ENCODE results near the gene RRN3.
"Not testable (repeated sequence)": the region's sequence is repeated elsewhere in the genome, so short reads cannot be mapped to it uniquely, and the experiment has no call there.

RRN3 gene

DNA sequence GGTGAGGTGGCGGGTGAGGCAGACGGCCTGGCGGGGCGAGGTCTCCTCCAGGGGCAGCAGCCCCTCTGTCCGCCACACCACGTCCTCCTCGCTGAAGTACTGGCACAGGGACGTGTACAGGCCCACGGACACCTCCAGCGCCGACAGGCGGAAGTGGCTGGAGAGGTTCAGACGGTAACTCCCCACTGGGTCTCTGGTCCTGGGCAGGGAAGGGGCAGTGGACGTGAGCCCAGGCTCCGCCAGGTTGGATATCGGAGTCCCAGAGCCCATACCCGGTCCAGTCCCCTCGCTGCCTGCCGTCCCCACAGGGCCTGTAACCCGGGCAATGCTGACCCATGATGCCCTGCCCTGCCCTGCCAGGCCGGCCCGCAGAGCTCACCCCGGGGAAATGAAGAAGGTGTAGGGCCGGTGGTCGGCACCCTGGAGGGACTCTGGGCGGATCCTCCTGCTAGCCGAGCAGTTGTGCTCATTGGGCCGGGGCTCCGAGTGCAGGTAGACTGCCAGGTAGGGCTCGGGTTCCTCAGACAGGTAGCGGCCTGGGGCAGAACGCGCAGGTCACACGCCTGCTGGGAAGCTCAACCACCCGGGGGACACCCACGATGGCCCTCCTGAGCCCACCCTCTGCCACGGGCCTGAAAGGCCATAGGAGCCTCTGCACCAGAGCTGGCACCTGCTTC, 36.3 kb upstream of the RRN3 start:
- DNase-seq (ENCODE audit: low read depth); H3K4me3 ChIP-seq (ENCODE audit: control insufficient read depth, low read depth, low read length): not testable (repeated sequence)

GRCh38 chr16:15127641-15128425, 33.8 kb upstream of the RRN3 start:
- H3K4me3 ChIP-seq (ENCODE audit: control insufficient read depth, low read depth, low read length); DNase-seq (ENCODE audit: low read depth): not testable (repeated sequence)

- peak; percentile 2 for DNase-seq (ENCODE audit: low read depth)
- not testable (repeated sequence) for H3K4me3 ChIP-seq (ENCODE audit: control insufficient read depth, low read depth, low read length)
These were observed 6.4 kb upstream of the RRN3 start for GRCh38 chr16:15100372-15100987.

- not testable (repeated sequence) for H3K4me3 ChIP-seq (ENCODE audit: control insufficient read depth, low read depth, low read length); DNase-seq (ENCODE audit: low read depth)
These were observed 5.4 kb upstream of the RRN3 start for GRCh38 chr16:15099366-15099909.

GRCh38 chr16:15096583-15096972, 2.5 kb upstream of the RRN3 start:
- DNase-seq (ENCODE audit: low read depth), result not testable (repeated sequence)

GRCh38 chr16:15093571-15093954, 509 bp downstream of the RRN3 start:
- peak overlapping the region; percentile 82 for H3K4me3 ChIP-seq (ENCODE audit: control insufficient read depth, low read depth, low read length)
- DNase-seq (ENCODE audit: low read depth), result not testable (repeated sequence)

More at GRCh38 chr16:15096583-15096972, 2.5 kb upstream of the RRN3 start:
- H3K4me3 ChIP-seq (ENCODE audit: control insufficient read depth, low read depth, low read length), result not testable (repeated sequence)

DNA sequence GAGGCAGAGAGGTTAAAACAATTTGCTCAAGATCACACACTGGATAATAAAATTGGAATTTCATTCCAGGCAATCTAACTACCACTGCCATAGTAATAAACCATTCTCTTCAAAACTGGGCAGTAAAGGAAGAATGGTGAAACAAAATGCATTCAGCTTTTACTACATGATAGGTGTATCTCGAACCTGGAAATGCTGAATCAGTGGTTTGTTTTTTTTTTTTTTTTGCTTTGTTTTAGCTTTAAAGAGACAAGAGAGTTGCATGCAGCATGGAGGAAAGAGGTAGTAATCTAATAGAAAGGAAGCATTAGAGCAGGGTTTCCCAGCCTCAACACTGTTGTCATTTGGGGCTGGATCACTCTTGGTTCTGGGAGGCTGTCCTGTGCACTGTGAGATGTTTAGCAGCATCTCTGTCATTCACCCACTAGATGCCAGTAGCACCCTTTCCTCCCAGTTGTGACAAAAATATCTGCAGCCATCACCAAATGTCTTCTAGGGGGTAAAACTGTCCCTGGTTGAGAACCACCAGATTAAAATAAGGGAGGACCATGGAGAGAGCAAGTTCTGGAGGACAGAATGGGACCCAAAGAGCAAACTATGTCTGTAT, 3.3 kb downstream of the RRN3 start:
- not testable (repeated sequence) for H3K4me3 ChIP-seq (ENCODE audit: control insufficient read depth, low read depth, low read length); DNase-seq (ENCODE audit: low read depth)

DNA sequence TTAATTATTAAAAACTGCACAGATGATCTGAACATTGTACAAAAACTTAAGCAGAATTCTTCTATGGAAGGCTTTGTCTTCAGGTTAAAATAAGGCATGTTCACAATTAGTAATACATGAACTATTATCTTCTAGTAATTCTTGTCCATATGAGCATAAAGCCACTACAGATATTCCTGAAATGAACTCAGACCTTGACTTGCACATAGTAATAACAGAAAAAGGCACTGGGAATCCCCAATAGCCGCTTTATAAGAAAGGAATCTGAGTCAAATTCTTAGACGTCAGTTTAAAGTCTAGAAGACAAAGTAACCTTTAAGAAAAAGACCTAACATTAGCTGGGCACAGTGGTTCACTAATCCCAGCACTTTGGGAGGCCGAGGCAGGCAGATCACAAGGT, 11.3 kb downstream of the RRN3 start:
- H3K4me3 ChIP-seq (ENCODE audit: control insufficient read depth, low read depth, low read length); DNase-seq (ENCODE audit: low read depth): not testable (repeated sequence)

- not testable (repeated sequence) for DNase-seq (ENCODE audit: low read depth); H3K4me3 ChIP-seq (ENCODE audit: control insufficient read depth, low read depth, low read length)
These were observed 13.2 kb downstream of the RRN3 start for GRCh38 chr16:15080883-15081282.

DNA sequence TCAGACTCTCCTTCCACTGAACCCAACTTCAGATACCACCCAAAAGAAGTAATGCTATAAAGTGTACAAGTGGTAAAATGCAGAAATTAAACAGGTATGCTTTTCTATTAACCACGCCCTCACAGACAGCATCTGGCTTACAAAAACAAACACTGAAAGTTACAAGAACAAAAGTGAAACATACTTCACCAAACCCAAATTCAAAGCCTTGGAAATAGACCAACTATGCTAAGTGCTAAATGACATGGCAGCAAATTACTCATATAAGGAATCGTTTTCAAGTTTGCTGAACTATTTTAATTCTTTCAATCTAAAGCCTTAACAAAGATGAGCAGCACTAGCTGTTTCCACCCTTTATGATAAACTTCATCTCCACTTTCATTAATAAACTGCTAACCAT, 17.9 kb downstream of the RRN3 start:
- H3K4me3 ChIP-seq (ENCODE audit: control insufficient read depth, low read depth, low read length), result not testable (repeated sequence)
- peak; percentile 7 for DNase-seq (ENCODE audit: low read depth)

DNA sequence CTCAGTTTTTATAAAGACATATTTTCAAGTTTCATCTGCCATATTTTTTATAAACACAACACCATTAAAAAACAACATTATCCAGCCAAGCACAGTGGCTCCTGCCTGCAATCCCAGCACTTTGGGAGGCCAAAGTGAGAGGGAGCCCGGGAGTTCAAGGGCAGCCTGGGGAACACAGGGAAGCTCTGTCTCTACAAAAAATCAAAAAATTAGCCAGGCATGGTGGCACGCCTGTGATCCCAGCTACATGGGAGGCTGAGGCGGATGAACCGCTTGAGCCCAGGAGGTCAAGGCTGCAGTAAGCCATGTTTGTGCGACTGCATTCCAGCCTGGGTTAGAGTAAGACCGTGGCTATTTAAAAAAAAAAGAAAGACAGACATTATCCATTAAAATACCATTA, 21.0 kb downstream of the RRN3 start:
- TF ChIP-seq CTCF (conservative IDR thresholded peaks at IDR 0.05; ENCODE audit: control insufficient read depth, insufficient read depth, low read depth, low read length), result no peak

More for the DNA sequence above, 21.0 kb downstream of the RRN3 start:
- no peak for DNase-seq (ENCODE audit: low read depth)
- H3K4me3 ChIP-seq (ENCODE audit: control insufficient read depth, low read depth, low read length), result no peak overlapping the region

Data from fibroblast of mammary gland (primary cell).